Muscle of leg (tissue), 11 donors: Measurements from ENCODE around the gene TMEM183A. TPM values are rescaled to one million over a fixed set of nuclear protein-coding genes. Genes with fewer than 3 reads are reported as not detected.

Experiments
- DNase-seq: peaks from one replicate; pipeline ENCODE4 v3.0.0; 2013
- H3K27ac ChIP-seq: one replicate; pipeline ENCODE4 v1.5.1; 2013; ENCODE audit warnings: mild to moderate bottlenecking, low read length, control low read depth
- H3K27me3 ChIP-seq: one replicate; pipeline ENCODE4 v1.6.1; 2013; ENCODE audit warnings: low read length; ENCODE audit not compliant: control insufficient read depth, insufficient read depth
- H3K36me3 ChIP-seq: one replicate; pipeline ENCODE4 v1.6.1; 2013; ENCODE audit warnings: low read length; ENCODE audit not compliant: control insufficient read depth, insufficient read depth
- H3K4me1 ChIP-seq: one replicate; pipeline ENCODE4 v1.6.1; 2013; ENCODE audit warnings: low read length; ENCODE audit not compliant: control insufficient read depth, insufficient read depth
- H3K4me3 ChIP-seq: one replicate; pipeline ENCODE4 v1.5.1; 2013; ENCODE audit warnings: low read length, control low read depth
- H3K9me3 ChIP-seq: replicated peaks from 2 replicates; pipeline ENCODE4 v1.6.1; 2013; ENCODE audit warnings: low read depth, low read length; ENCODE audit not compliant: control insufficient read depth
- WGBS: methylation state at CpG from one replicate; pipeline ENCODE4 v1.1.5; 2013; ENCODE audit warnings: missing lambda C conversion rate; ENCODE audit not compliant: insufficient coverage; 5-methylcytosine and 5-hydroxymethylcytosine counted together
- polyA plus RNA-seq, 8 donors: library from polyadenylated mRNA; unstranded; fragments of 120-200 nt; gene quantifications; one replicate each; pipeline versions ENCODE4 v1.2.1 to v1.2.3, GENCODE V29; 2013; ENCODE audit warnings: inconsistent platforms in 1 of 8, low replicate concordance in 1 of 8; ENCODE audit not compliant: insufficient read length in 8 of 8, insufficient read depth in 1 of 8
- total RNA-seq: library from RNA; stranded (reverse); fragments of 120-200 nt; gene quantifications from one replicate; pipeline ENCODE4 v1.2.4, GENCODE V29; 2013

Gene TMEM183A
- total and polyA plus RNA-seq, 9 donors = 34.5 to 47.3 (median 42.0) TPM

GRCh38 chr1:203045336-203045735 lies 38.2 kb downstream of the TMEM183A start:
- Histone ChIP-seq H3K27me3 (peaks cover 18% of the 10 kb centered on the region), H3K27ac (no peak overlapping the region), H3K4me3 (no peak overlapping the region), H3K36me3 (peaks cover 39% of the 10 kb centered on the region), H3K4me1 (peaks cover 53% of the 10 kb centered on the region), H3K9me3 (no peaks in the 10 kb centered on the region)
- no peak for DNase-seq
- WGBS = 90% methylated on average over 17 of the region's 17 CpGs

- Histone ChIP-seq H3K4me1 (peaks cover 50% of the 10 kb centered on the region), H3K9me3 (no peaks in the 10 kb centered on the region), H3K36me3 (peaks cover 39% of the 10 kb centered on the region), H3K4me3 (no peak overlapping the region), H3K27ac (no peak overlapping the region), H3K27me3 (peaks cover 23% of the 10 kb centered on the region)
- DNase-seq = no peak
- 69% methylated on average over 11 of the region's 16 CpGs for WGBS
Observed at GRCh38 chr1:203045821-203046594, 38.8 kb downstream of the TMEM183A start.

DNA sequence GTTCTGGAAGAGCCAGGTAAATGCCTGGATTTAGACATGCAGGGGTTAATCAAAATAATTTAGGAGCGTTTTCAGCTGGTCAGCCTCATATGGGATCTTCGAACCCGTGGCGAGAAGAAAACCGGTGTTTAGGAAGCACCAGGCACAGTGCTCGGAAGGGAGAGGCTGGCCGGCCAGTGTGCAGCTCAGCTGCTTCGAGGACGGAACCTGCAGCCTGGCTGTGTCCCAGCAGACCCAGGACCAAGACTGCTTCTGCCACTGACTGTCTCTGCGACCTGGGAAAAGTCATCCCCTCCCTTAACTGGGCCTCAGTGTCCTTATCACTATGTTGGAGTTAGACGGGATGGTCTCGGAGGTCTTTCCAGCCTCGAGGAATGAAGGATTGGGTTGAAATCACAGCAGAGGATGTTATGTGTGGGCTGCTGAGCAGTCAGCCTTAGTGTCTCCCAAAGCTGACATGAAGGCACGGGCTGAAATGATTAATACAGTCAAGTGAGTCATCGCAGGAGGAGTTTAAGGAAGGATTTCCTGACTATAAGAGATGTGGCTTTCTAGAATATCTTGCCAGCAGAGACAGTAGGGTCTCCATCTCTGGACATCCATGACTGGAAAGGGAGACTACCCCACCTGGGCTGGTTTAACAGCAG lies 39.9 kb downstream of the TMEM183A start:
- Histone ChIP-seq H3K4me3 (no peak overlapping the region), H3K27ac (no peak overlapping the region), H3K9me3 (no peaks in the 10 kb centered on the region), H3K36me3 (peaks cover 39% of the 10 kb centered on the region), H3K27me3 (peaks cover 24% of the 10 kb centered on the region), H3K4me1 (peaks cover 51% of the 10 kb centered on the region)
- 31% methylated on average over 10 of the region's 15 CpGs for WGBS
- DNase-seq = peak; percentile 56

DNA sequence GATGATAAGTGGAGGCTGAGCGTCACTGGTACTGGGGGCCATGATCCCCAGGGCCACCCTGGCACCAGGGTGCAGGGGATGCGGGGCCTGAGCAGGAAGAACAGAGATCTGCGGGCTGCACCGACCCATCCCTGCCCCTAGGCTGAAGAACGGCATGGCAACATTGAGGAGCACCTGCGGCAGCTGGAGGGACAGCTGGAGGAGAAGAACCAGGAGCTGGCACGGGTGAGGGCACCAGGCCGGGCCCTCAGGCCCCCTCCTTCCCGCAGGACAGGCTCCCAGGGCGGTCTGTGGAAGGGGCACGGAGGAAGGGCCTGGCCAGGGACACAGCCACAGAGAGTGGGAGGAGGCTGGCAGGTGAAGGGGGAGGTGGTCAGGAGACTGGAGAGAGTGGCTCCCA lies 40.9 kb downstream of the TMEM183A start:
- Histone ChIP-seq H3K4me1 (peaks cover 55% of the 10 kb centered on the region), H3K4me3 (no peak overlapping the region), H3K36me3 (peaks cover 35% of the 10 kb centered on the region), H3K27me3 (peaks cover 27% of the 10 kb centered on the region), H3K9me3 (no peaks in the 10 kb centered on the region), H3K27ac (no peak overlapping the region)
- 85% methylated on average over 9 of the region's 11 CpGs for WGBS
- DNase-seq = no peak

GRCh38 chr1:203048555-203049051 lies 41.4 kb downstream of the TMEM183A start:
- Histone ChIP-seq H3K4me1 (peaks cover 57% of the 10 kb centered on the region), H3K27me3 (peaks cover 29% of the 10 kb centered on the region), H3K9me3 (no peaks in the 10 kb centered on the region), H3K36me3 (peaks cover 33% of the 10 kb centered on the region), H3K27ac (no peak overlapping the region), H3K4me3 (no peak overlapping the region)
- DNase-seq = no peak
- WGBS = 66% methylated on average over 20 of the region's 23 CpGs

GRCh38 chr1:203049077-203049476 lies 41.9 kb downstream of the TMEM183A start:
- H3K27me3 ChIP-seq = peaks cover 31% of the 10 kb centered on the region
- 75% methylated on average over 2 of the region's 4 CpGs for WGBS
- no peak overlapping the region for H3K4me3 ChIP-seq
- peaks cover 59% of the 10 kb centered on the region for H3K4me1 ChIP-seq
- no peaks in the 10 kb centered on the region for H3K9me3 ChIP-seq
- H3K36me3 ChIP-seq = peaks cover 30% of the 10 kb centered on the region
- DNase-seq = no peak
- no peak overlapping the region for H3K27ac ChIP-seq

DNA sequence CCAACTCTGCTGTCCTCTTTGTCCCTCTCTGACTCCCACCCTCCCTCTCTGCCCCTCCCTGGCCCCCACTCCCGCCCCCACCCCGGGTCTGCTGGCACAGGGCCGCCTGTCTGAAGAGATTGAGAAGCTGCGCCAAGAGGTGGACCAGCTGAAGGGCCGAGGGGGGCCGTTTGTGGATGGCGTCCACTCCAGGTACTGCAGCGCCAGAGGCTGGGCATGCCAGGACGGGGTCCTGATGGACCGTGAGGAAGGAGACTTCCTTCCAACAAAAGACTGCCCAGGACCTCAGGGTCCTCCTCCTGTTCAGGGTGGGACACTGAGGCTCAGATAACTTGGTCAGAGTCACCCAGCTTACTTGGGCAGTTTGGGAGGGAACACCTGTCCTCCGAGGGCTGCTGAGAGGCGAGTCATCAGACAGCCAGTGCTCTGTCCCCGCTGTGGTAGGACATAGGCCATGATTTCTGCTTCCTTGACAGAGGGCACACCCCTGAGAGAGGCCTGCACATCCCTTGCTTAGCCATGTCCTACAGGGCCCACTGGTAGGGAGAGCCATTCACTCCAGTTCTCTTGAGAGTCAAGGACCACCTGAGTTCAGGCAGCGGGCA lies 42.5 kb downstream of the TMEM183A start:
- Histone ChIP-seq H3K4me1 (peaks cover 59% of the 10 kb centered on the region), H3K9me3 (no peaks in the 10 kb centered on the region), H3K4me3 (no peak overlapping the region), H3K27me3 (peaks cover 29% of the 10 kb centered on the region), H3K36me3 (peaks cover 26% of the 10 kb centered on the region), H3K27ac (no peak overlapping the region)
- 89% methylated on average over 6 of the region's 14 CpGs for WGBS
- no peak for DNase-seq

GRCh38 chr1:203050826-203051225 lies 43.7 kb downstream of the TMEM183A start:
- peaks cover 36% of the 10 kb centered on the region for H3K27me3 ChIP-seq
- no peak overlapping the region for H3K27ac ChIP-seq
- no peaks in the 10 kb centered on the region for H3K9me3 ChIP-seq
- H3K4me3 ChIP-seq = no peak overlapping the region
- DNase-seq = no peak
- peaks cover 59% of the 10 kb centered on the region for H3K4me1 ChIP-seq
- H3K36me3 ChIP-seq = peaks cover 25% of the 10 kb centered on the region
- no CpG with 5 or more reads among the region's 4 CpGs for WGBS

DNA sequence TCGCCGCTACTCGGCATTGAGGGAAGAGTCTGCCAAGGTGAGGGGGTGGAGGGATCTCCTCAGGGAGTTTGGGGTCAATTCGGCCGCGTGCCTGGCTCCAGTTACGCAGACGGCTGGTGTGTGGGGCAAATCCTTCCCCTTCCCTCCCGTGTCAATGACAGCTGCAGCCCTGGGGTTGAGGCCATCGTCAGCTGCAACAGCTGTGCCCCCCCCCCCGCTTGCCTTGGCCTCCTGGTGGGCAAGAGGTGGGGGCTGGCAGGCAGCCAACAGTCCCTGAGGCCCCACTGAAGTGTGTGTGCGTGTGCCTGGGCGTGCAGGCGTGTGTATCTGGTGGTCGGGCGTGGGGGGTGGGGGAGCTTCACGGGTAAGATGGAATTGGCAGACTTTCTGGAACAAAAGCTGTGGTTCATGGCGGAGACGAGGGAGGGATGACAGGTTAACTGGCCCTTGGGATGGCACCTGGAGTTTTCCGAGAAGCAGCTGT lies 44.7 kb downstream of the TMEM183A start:
- peaks cover 37% of the 10 kb centered on the region for H3K27me3 ChIP-seq
- H3K9me3 ChIP-seq = no peaks in the 10 kb centered on the region
- WGBS = 21% methylated on average over 12 of the region's 20 CpGs
- peaks cover 50% of the 10 kb centered on the region for H3K4me1 ChIP-seq
- DNase-seq = peak; percentile 78
- peak overlapping the region; percentile 62 for H3K27ac ChIP-seq
- H3K4me3 ChIP-seq = no peak overlapping the region
- peaks cover 21% of the 10 kb centered on the region for H3K36me3 ChIP-seq

- no peak overlapping the region for H3K27ac ChIP-seq
- peaks cover 35% of the 10 kb centered on the region for H3K27me3 ChIP-seq
- DNase-seq = peak; percentile 39
- H3K36me3 ChIP-seq = peaks cover 19% of the 10 kb centered on the region
- H3K4me3 ChIP-seq = no peak overlapping the region
- no peaks in the 10 kb centered on the region for H3K9me3 ChIP-seq
- H3K4me1 ChIP-seq = peaks cover 47% of the 10 kb centered on the region
- WGBS = no CpG with 5 or more reads among the region's 3 CpGs
Observed at GRCh38 chr1:203052601-203053000, 45.4 kb downstream of the TMEM183A start.
